T-helper 1 cell (primary cell): ENCODE results near the gene CNGA1.
A peak's percentile ranks its signal among the peaks of the same experiment; 100 is the strongest.
"Not testable (repeated sequence)": the region's sequence is repeated elsewhere in the genome, so short reads cannot be mapped to it uniquely, and the experiment has no call there.

Experiments used
- DNase-seq, 5 donors: peaks; one replicate each; pipeline ENCODE4 v3.0.0-alpha.2; 2012 to 2020

CNGA1 gene

GRCh38 chr4:47954677-47955076, 61.8 kb downstream of the CNGA1 start:
- DNase-seq, result no peak

- no peak for DNase-seq
Observed at GRCh38 chr4:47954245-47954644, 62.2 kb downstream of the CNGA1 start.

- no peak for DNase-seq
Observed at GRCh38 chr4:47945930-47946726, 70.4 kb downstream of the CNGA1 start.

GRCh38 chr4:47942081-47942819, 74.2 kb downstream of the CNGA1 start:
- no peak for DNase-seq

GRCh38 chr4:47939456-47939855, 77.0 kb downstream of the CNGA1 start:
- no peak for DNase-seq

GRCh38 chr4:47936336-47936735, 80.1 kb downstream of the CNGA1 start:
- DNase-seq, result no peak

- DNase-seq, result peak in 1 of 5 donors; percentile 38
Observed at GRCh38 chr4:47933840-47934239, 82.6 kb downstream of the CNGA1 start.

GRCh38 chr4:47930971-47931804, 85.3 kb downstream of the CNGA1 start:
- no peak for DNase-seq

- DNase-seq, result no peak
Observed at GRCh38 chr4:47929682-47930201, 86.7 kb downstream of the CNGA1 start.

- peak in 4 of 5 donors; percentile 17 to 50 (median 32) for DNase-seq
Observed at GRCh38 chr4:47926667-47927258, 89.7 kb downstream of the CNGA1 start.

GRCh38 chr4:47923261-47923608, 93.2 kb downstream of the CNGA1 start:
- not testable (repeated sequence) for DNase-seq

- not testable (repeated sequence) for DNase-seq
Observed at GRCh38 chr4:47922436-47923260, 93.8 kb downstream of the CNGA1 start.

- DNase-seq, result not testable (repeated sequence)
Observed at GRCh38 chr4:47917163-47917562, 99.3 kb downstream of the CNGA1 start.

- DNase-seq, result no peak
Observed at GRCh38 chr4:47915378-47915777, 101.1 kb downstream of the CNGA1 start.

- no peak for DNase-seq
Observed at GRCh38 chr4:47914926-47915237, 101.6 kb downstream of the CNGA1 start.

GRCh38 chr4:47914220-47914925, 102.1 kb downstream of the CNGA1 start, which contains the start of gene NFXL1:
NFXL1 (minus strand) TSS chr4:47914583; CDS start chr4:47914203, 380 bp downstream.
- DNase-seq, result peak; percentile 90 to 97 (median 93)

- peak in 4 of 5 donors; percentile 14 to 23 (median 18) for DNase-seq
Observed at GRCh38 chr4:47913861-47914219, 102.6 kb downstream of the CNGA1 start.

GRCh38 chr4:47913330-47913729, 103.2 kb downstream of the CNGA1 start:
- no peak for DNase-seq

GRCh38 chr4:47907089-47907646, 109.3 kb downstream of the CNGA1 start:
- DNase-seq, result no peak

GRCh38 chr4:47899639-47900038, 116.8 kb downstream of the CNGA1 start:
- no peak for DNase-seq

GRCh38 chr4:47891928-47892327, 124.6 kb downstream of the CNGA1 start:
- no peak for DNase-seq
